A673 (cell line): ENCODE data around the gene ADAMTSL2. TPM values are rescaled to one million over a fixed set of nuclear protein-coding genes. Genes with fewer than 3 reads are reported as not detected.

Experiments used
- BruUV-seq: library from RNA; stranded (reverse); fragments of 400-500 nt; replicated peaks from 2 replicates; lab custom pipeline; 2021; lab: Mats Ljungman, UMichigan
- CTCF ChIA-PET: fragments of 300-600 bp; sonication (Branson Sonifier 250); formaldehyde crosslinking; loops from one replicate; lab custom pipeline; 2022; ENCODE audit warnings: antibody characterized with exemption; lab: Charles Lee
- POLR2A ChIA-PET: fragments of 300-600 bp; sonication (Branson Sonifier 250); formaldehyde crosslinking; loops from one replicate; lab custom pipeline; 2022; ENCODE audit warnings: antibody characterized with exemption; ENCODE audit not compliant: low non-redundant PET; lab: Charles Lee
- DNase-seq: peaks from one replicate; pipeline ENCODE4 v3.0.0-alpha.2; 2015; ENCODE audit warnings: low spot score
- H3K27ac ChIP-seq: fragments of 200-600 bp; sonication (generic); 2 replicates; pipeline ENCODE4 v1.5.1; 2016; ENCODE audit warnings: mixed run types, low read depth, mild to moderate bottlenecking, mixed read lengths, antibody characterized with exemption, low read length; ENCODE audit not compliant: poor library complexity, severe bottlenecking
- H3K27me3 ChIP-seq: fragments of 200-600 bp; sonication (generic); replicated peaks from 2 replicates; pipeline ENCODE4 v1.6.1; 2017; ENCODE audit warnings: mixed run types, low read depth, mild to moderate bottlenecking, mixed read lengths, antibody characterized with exemption, low read length; ENCODE audit not compliant: insufficient read depth, poor library complexity
- H3K36me3 ChIP-seq: fragments of 200-600 bp; sonication (generic); 2 replicates; pipeline ENCODE4 v1.6.1; 2016; ENCODE audit warnings: mixed run types, mild to moderate bottlenecking, mixed read lengths, antibody characterized with exemption, low read length; ENCODE audit not compliant: insufficient read depth, poor library complexity, severe bottlenecking
- H3K4me1 ChIP-seq: fragments of 200-600 bp; sonication (generic); 2 replicates; pipeline ENCODE4 v1.6.1; 2017; ENCODE audit warnings: mixed run types, mild to moderate bottlenecking, mixed read lengths, antibody characterized with exemption, low read length; ENCODE audit not compliant: insufficient read depth, poor library complexity, severe bottlenecking
- H3K4me3 ChIP-seq: fragments of 200-600 bp; sonication (generic); 2 replicates; pipeline ENCODE4 v1.5.1; 2016; ENCODE audit warnings: low read depth, mixed run types, mild to moderate bottlenecking, mixed read lengths, low read length; ENCODE audit not compliant: poor library complexity, severe bottlenecking
- H3K9me3 ChIP-seq: fragments of 200-600 bp; sonication (generic); 2 replicates; pipeline ENCODE4 v1.6.1; 2016; ENCODE audit warnings: mixed run types, low read depth, mild to moderate bottlenecking, mixed read lengths, antibody characterized with exemption, low read length; ENCODE audit not compliant: poor library complexity, severe bottlenecking
- EZH2 ChIP-seq: fragments of 200-600 bp; sonication (generic); IDR thresholded peaks from 2 replicates; pipeline ENCODE4 v1.6.1; 2017; ENCODE audit warnings: borderline replicate concordance, low read depth, mild to moderate bottlenecking, mixed read lengths, antibody characterized with exemption, low read length; ENCODE audit not compliant: poor library complexity, severe bottlenecking
- intact Hi-C: fragments of 100-400 bp; cut with micrococcal nuclease; formaldehyde crosslinking; loops from one replicate; pipeline ENCODE4 v1.10.0; 2022; ENCODE audit not compliant: unreplicated experiment
- total RNA-seq: library from RNA; stranded (reverse); gene quantifications from 2 replicates; pipeline ENCODE4 v1.2.3, GENCODE V29; 2021
- TF ChIP-seq, protein P1 (sequence below): fragments of 300-800, 200-600 bp; sonication (generic); conservative IDR thresholded peaks from 2 replicates; pipeline ENCODE4 v1.5.1; 2017; ENCODE audit warnings: low read depth, mild to moderate bottlenecking, antibody characterized with exemption, low read length, moderate library complexity, mixed read lengths

The ADAMTSL2 gene
- total RNA-seq, 1 experiment from 2014 or later = 0.06 TPM

DNA sequence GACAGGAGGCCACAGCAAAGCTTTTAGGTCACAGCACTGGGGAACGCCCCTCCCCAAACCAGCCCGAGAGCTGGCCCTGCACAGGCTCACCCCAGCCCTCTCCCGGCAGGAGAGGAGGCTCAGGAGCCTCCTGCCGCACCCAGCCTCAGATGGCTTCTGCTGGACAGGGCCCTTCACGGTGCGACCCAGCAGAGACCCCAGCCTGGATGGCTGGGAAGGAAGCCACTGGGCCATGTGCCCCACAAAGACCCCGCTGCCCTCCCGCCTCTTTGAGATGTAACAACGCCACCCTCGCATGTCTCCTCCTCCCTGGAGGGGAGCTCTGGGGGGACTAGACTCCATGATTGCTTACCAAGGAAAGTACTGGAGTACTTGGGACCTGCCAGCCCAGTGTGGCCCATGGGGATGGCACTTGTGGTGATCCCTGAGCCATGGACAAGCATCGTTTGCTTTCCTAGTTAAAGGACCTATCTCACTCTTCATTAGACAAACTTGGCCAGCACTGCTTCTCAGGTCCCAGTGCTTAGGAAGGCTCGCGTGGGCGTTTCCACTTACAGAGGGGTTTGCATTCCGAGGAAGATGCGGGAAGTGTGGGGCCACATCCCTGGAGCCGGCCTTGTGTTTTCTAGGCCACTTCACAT, 18.8 kb upstream of the ADAMTSL2 start:
- TF ChIP-seq, protein P1, sequence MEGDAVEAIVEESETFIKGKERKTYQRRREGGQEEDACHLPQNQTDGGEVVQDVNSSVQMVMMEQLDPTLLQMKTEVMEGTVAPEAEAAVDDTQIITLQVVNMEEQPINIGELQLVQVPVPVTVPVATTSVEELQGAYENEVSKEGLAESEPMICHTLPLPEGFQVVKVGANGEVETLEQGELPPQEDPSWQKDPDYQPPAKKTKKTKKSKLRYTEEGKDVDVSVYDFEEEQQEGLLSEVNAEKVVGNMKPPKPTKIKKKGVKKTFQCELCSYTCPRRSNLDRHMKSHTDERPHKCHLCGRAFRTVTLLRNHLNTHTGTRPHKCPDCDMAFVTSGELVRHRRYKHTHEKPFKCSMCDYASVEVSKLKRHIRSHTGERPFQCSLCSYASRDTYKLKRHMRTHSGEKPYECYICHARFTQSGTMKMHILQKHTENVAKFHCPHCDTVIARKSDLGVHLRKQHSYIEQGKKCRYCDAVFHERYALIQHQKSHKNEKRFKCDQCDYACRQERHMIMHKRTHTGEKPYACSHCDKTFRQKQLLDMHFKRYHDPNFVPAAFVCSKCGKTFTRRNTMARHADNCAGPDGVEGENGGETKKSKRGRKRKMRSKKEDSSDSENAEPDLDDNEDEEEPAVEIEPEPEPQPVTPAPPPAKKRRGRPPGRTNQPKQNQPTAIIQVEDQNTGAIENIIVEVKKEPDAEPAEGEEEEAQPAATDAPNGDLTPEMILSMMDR = no peak
- no peak for TF ChIP-seq EZH2
- DNase-seq = no peak
- no peaks in the 10 kb centered on the region for H3K9me3 ChIP-seq
- no peaks in the 10 kb centered on the region for H3K4me1 ChIP-seq
- no peaks in the 10 kb centered on the region for H3K36me3 ChIP-seq
- ChIA-PET CTCF (no interaction called here), POLR2A (no interaction called here)
- no peaks in the 10 kb centered on the region for H3K27me3 ChIP-seq
- no peak overlapping the region for H3K27ac ChIP-seq
- no peak overlapping the region for H3K4me3 ChIP-seq
- intact Hi-C loops = no loop called here
- no TSS peak for BruUV-seq

DNA sequence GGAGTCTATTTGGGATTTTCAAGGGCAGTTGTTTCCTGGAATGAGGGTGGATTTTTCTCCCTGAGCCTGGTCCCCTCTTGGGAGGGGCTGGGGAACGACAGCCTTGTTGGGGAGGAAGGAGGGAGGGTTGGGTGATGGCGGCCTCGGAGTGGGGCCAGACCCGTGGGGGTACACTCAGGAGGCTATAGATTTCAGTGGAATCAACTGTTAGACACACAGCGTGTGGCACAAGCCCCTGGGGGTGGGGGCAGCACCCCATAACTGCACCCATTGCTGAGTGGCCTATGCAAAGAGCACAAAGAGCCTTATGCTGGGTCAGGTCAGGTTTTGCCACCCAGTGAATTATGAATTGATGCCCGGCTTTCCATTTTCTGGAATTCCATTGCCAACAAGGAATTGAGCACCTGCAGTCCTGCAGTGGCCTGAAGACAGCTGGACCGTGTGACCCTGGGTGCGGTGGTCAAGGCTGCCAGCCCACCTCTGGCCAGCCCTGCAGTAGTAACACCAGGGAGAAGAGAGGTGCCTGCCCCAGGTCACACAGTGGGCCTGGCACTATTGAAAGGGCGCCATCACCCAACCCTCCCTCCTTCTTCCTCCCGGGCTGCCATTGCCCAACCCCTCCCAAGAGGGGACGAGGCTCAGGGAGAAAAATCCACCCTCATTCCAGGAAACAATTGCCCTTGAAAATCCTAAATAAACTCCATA, 18.1 kb upstream of the ADAMTSL2 start:
- Histone ChIP-seq H3K27me3 (no peaks in the 10 kb centered on the region), H3K4me1 (no peaks in the 10 kb centered on the region), H3K9me3 (no peaks in the 10 kb centered on the region), H3K36me3 (no peaks in the 10 kb centered on the region), H3K27ac (no peak overlapping the region), H3K4me3 (no peak overlapping the region)
- no peak for DNase-seq
- BruUV-seq = no TSS peak
- CTCF ChIA-PET = no interaction called here
- intact Hi-C loops = no loop called here
- POLR2A ChIA-PET = no interaction called here
- TF ChIP-seq, protein P1 = no peak
- TF ChIP-seq EZH2 = no peak

DNA sequence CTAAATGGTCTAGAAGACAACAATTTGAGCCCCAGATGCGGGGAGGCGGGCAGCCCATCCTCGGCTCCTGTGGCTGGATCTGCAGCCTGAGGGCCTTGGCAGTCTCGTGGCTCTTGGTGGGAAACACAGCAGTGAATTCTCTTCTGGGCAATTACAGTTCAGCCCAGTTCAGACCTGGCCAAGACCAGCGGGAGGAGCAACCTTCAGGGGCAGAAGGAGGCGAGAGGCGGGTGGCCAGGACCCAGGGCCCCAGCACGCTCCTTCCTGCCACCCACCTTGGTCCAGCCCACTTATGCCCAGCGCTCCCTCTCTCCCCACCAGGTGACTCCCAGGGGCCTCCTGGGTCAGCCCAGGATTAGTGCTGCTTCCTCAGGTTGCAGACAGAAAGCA, 17.5 kb upstream of the ADAMTSL2 start:
- H3K27me3 ChIP-seq = no peaks in the 10 kb centered on the region
- BruUV-seq = no TSS peak
- ChIA-PET POLR2A (no interaction called here), CTCF (no interaction called here)
- no peaks in the 10 kb centered on the region for H3K9me3 ChIP-seq
- no peaks in the 10 kb centered on the region for H3K36me3 ChIP-seq
- no peak for DNase-seq
- TF ChIP-seq, protein P1 = no peak
- TF ChIP-seq EZH2 = no peak
- H3K4me3 ChIP-seq = no peak overlapping the region
- no peak overlapping the region for H3K27ac ChIP-seq
- intact Hi-C loops = no loop called here
- H3K4me1 ChIP-seq = no peaks in the 10 kb centered on the region
